GM15510 (cell line): Measurements from ENCODE around the gene UTP14C.

Source experiments
- POLR2A ChIP-seq: IDR thresholded peaks from 3 replicates; pipeline ENCODE4 v1.6.1; 2011; ENCODE audit warnings: borderline replicate concordance; ENCODE audit not compliant: insufficient read length; ENCODE audit errors: extremely low read depth

Gene UTP14C, protein sequence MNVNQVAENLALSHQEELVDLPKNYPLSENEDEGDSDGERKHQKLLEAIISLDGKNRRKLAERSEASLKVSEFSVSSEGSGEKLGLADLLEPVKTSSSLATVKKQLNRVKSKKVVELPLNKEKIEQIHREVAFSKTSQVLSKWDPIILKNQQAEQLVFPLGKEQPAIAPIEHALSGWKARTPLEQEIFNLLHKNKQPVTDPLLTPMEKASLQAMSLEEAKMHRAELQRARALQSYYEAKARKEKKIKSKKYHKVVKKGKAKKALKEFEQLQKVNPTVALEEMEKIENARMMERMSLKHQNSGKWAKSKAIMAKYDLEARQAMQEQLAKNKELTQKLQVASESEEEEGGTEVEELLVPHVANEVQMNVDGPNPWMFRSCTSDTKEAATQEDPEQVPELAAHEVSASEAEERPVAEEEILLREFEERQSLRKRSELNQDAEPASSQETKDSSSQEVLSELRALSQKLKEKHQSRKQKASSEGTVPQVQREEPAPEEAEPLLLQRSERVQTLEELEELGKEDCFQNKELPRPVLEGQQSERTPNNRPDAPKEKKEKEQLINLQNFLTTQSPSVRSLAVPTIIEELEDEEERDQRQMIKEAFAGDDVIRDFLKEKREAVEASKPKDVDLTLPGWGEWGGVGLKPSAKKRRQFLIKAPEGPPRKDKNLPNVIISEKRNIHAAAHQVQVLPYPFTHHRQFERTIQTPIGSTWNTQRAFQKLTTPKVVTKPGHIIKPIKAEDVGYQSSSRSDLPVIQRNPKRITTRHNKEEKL

GRCh38 chr13:52024481-52024880 lies at the start of gene UTP14C:
TSS of gene UTP14C (plus strand) at chr13:52024691. CDS start at chr13:52028805, 4,114 bp downstream.
- no peak for TF ChIP-seq POLR2A

DNA sequence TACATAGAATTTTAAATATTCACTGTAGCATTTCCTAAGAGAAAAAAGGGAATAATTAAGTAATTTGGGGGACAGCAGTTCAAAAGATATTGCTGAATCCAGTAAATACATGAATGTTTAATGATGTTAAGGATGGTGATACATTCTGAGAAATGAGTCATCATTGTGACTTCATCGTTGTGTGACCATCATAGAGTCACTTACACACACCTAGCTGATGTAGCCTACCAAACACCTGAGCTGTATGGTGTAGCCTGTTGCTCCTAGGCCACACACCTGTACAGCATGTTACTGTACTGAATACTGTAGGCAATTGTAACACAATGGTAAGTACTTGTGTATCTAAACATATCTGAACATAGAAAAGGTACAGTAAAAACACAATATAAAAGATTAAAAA lies 48.1 kb upstream of the UTP14C start:
- TF ChIP-seq POLR2A = no peak

- TF ChIP-seq POLR2A = no peak
Observed at GRCh38 chr13:51976890-51977289, 47.6 kb upstream of the UTP14C start.

DNA sequence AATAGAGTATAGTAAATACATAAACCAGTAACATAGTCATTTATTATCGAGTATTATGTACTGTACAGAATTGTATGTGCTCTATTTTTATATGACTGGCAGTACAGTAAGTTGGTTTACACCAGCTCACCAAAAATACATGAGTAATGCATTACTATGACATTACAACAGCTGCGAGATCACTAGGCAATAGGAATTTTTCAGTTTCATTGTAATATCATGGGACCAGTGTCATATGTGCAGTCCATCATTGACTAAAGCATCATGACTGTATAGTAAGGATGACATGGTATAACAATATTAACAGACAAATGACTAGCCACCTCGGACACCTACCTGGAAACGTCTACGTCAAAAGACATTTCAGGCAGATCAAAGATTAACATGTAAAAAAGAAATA lies 46.9 kb upstream of the UTP14C start:
- TF ChIP-seq POLR2A = no peak

GRCh38 chr13:51978796-51979556 lies 45.5 kb upstream of the UTP14C start:
- no peak for TF ChIP-seq POLR2A

GRCh38 chr13:51980908-51981307 lies 43.6 kb upstream of the UTP14C start:
- no peak for TF ChIP-seq POLR2A

- TF ChIP-seq POLR2A = no peak
Observed at GRCh38 chr13:51981355-51981754, 43.1 kb upstream of the UTP14C start.

- TF ChIP-seq POLR2A = no peak
Observed at GRCh38 chr13:51988988-51989618, 35.4 kb upstream of the UTP14C start.

DNA sequence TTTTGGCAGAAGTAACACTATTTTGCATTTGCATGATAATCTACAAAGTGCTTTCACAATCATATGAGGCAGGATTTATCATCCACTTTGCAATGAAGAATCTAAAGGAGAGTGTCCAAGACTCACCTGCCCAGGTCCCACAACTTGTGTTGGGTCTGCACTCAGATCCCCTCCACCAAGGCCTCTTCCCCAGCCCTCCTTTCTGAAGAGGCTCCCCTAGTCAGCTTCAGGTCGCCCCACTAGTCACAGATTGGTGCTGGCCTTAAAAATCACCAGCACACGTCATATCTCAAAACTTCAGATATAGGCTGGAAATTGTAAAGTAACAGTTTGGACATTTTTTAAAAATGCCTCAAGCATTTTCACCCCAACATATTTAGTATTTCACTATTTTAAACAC lies 30.8 kb upstream of the UTP14C start:
- no peak for TF ChIP-seq POLR2A

- no peak for TF ChIP-seq POLR2A
Observed at GRCh38 chr13:51995677-51996551, 28.6 kb upstream of the UTP14C start.

DNA sequence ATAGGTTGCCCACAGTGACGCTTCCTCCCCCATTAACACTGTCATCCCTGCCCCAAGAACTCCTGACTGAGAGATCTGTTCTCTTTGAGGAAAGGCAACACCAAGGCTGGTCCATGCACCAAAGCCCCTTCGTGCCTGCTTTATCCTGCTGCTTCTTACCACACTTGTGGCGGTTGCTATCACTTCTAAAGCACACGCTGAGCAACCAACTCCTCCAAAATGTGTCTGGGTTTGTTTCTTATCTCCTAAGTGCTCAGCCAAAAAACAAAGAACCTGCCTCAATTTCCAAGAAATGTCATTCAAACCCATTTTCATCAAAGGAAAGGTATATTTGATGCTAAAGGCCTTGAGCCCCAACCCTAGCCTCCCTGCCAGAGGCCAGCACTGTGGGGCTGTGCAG lies 27.9 kb upstream of the UTP14C start:
- TF ChIP-seq POLR2A = no peak

GRCh38 chr13:51997186-51997585 lies 27.3 kb upstream of the UTP14C start:
- no peak for TF ChIP-seq POLR2A

DNA sequence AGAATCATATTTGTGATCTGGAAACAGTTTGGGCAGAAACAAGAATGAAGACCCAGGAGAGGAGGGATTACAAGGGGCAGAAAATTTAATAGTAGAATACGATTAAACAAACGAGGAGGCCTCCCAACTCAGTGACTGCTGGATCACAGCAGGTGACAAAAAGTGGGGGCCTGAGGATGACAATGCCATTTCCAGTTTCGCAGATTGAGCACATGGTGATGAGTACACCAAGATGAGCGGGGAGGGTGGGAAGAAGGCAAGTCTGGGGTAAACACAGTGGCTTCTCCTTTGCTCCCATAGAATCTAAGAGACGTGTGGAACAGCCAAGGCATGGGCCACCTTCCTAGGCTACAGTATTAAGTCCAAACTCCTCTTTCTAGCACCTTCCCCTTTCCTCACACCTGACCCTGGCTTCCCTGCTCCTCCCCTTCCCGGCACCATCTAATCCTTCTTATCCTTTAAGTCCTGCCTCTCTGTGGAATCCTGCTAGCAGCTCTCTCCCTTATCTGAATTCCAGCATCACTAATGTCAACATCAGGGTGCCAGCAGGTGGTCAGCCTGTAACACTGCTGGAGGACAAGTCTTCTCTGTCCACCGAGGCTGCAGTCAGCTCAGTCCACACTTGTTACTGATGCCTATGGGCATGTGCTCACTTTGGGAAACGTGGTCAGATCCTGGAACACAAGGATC lies 26.7 kb upstream of the UTP14C start:
- TF ChIP-seq POLR2A = no peak
